HG02571 (cell line): ENCODE results near the gene LDLRAD4.

Source experiments
- ATAC-seq: cut with Tn5 transposase; IDR thresholded peaks from one replicate; pipeline ENCODE4 v1.9.1; 2021; ENCODE audit warnings: mild to moderate bottlenecking, moderate library complexity; ENCODE audit not compliant: unreplicated experiment

LDLRAD4 gene

DNA sequence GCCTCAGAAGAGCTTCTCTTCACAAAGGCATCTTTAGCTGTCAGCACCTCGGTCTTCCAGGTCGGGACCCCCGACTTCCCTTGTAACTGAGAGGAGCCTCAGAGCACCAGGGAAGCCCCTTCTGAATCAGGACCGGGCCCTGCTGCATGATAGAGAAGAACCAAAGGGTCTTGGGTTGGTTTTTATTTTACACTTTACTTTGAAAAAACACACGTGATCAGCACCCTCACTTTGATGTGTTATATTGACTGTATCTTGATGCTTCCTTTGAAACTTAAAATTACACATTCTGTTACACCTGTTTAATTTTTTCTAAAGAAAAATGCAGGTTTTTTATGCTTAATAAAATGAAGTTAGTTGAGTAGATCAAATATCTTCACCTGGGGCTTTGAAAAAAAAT is 305.5 kb downstream of the LDLRAD4 start:
- ATAC-seq, result no peak

DNA sequence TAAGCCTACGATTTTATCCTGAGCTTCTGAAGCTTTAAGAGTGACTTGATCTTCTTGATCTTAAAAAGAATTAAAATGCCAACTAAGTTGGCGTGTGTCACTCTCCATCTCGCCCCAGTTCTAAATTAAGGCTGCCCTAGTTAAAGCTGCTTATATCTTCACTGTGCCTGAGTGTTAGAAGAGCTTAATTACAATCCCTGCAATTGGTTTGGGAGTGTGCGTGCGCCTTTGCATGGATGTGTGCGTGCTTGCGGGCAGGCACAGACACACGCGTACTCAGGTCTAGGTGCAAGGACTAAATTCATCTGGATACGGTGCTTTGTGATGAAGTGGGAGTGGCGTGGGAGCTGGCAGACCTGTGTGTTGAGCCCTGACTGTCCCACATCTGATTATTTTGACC is 306.3 kb downstream of the LDLRAD4 start:
- ATAC-seq, result no peak

GRCh38 chr18:13525381-13526029 is 306.9 kb downstream of the LDLRAD4 start:
- no peak for ATAC-seq

DNA sequence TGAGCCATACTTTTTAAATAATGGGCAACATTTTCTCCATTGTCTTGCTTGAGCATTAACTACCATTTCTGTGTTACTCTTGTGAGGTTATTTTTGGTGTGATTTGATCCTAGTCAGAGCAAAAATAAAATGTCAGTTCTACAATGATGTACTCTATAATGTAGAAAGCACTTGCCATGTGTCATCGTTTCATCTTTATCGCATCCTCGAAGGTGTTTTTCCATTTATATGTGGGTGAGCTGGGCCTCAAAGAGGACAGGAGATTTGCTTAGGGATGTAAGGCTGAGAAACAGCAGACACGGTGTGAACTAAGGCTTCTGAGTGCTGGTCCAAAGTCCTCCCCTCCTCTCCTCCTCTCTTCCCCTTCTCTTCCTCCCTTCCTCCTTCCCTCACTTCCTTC is 308.0 kb downstream of the LDLRAD4 start:
- no peak for ATAC-seq

- ATAC-seq, result no peak
Observed at GRCh38 chr18:13527256-13527655, 308.7 kb downstream of the LDLRAD4 start.

DNA sequence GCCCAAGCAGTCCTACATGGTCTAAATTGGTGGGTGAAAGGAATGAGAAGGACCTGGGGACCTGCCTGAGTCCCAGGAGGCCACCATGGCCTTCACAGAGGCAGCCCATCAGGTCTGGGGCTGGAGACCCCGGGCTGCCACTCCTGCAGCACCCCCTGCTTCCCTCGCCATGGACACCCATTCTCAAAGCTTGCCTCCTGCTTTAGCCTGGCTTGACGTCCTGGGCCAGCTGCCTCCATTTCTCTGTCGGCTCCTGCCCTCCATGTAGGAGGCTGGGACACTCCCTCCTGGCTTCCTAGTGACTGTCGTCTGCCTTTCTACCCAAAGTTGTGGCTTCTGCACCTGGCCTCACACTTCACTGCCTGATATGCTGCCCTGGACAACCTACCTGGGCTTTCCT is 309.2 kb downstream of the LDLRAD4 start:
- no peak for ATAC-seq

DNA sequence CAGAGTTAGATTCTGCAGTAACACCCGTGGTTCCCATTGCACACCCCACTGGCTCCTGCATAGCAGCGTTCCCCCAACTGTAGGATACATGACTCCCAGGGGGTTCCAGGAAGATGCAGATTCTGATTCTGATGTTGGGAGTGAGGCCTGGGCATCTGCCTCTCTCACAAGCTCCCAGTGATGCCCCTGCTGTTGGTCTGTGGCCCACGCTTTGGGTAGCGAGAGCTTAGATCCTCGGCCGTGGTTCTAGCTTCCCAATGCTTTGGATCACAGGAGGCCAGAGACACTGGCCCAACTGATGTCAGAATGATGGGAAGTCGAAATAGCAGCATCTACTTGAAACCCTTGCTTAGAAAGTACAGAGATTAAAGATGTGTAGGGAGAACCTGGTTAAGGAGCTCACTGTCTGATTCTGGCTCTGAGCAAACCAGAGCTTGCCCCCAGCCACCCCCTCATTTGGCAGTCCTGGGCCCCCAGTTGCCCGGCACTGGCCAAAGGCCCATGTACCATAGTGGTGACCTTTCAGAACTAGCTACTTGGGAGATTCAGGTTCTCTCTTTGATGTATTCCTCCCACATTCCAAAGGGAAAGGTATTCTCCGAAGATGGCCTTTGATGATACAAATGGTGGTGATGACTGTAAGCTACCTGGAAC is 310.3 kb downstream of the LDLRAD4 start:
- ATAC-seq, result no peak

GRCh38 chr18:13530033-13530878 is 311.7 kb downstream of the LDLRAD4 start:
- ATAC-seq, result no peak

DNA sequence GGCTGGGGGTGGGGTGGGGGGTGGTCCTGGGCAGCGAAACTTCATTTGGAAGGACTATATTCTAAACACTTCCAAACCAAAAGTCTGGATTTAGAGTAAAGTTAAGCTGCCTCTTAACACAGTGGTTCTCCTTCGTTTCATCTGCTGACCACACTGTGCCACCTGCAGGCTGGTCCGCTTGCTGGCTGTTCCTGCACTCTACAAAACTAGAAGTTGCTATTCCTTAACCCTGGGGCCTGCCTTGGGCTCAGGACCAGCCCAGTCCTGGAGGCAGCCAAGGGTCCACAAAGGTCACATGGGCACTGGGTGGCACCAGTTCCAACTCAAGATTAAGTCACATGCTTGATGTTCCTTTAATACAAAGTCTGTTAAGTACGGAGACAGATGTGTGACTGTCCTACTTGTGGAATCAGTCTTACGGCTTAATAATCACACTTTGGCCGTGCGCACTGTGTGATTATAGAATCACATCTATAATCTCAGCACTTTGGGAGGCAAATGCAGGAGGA is 312.4 kb downstream of the LDLRAD4 start:
- no peak for ATAC-seq

GRCh38 chr18:13531681-13532325 is 313.2 kb downstream of the LDLRAD4 start:
- no peak for ATAC-seq

GRCh38 chr18:13532406-13533075 is 314.0 kb downstream of the LDLRAD4 start:
- ATAC-seq, result no peak

DNA sequence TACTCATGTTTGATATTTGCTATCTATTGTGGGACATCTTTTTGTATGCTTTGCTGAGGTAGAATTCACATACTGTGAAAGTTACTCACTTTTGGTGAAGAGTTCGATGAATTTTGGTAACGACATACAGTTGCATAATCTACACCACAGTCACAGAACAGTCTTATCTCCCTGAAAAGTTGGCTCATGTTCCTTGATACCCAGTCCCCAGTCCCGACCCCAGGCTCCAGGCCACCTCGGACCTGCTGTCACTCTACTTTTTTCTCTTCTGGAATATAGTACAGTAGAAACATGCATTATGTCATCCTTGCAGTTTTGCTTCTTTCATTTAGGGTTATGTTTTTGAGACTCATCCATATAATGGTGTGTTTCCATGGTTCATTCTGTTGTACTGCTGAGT is 316.1 kb downstream of the LDLRAD4 start:
- ATAC-seq, result no peak

DNA sequence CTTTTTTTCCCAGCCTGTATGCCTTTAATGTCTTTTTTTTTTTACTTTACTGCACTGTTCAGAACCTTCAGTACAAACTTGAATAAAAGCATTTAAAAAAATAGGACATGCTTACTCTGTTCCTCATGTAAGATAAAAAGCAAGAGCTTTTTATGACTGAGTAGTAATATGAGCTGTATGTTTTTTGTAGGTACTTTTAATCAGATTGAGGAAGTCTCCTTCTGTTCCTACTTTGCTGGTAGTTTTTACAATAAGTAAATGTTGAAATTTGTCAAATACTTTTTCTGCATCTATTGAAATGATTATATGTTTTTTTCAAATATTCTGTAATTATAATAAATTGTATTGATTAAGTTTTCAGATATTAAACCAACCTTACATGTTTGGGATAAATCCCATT is 318.0 kb downstream of the LDLRAD4 start:
- no peak for ATAC-seq

GRCh38 chr18:13537022-13537780 is 318.6 kb downstream of the LDLRAD4 start:
- ATAC-seq, result no peak

DNA sequence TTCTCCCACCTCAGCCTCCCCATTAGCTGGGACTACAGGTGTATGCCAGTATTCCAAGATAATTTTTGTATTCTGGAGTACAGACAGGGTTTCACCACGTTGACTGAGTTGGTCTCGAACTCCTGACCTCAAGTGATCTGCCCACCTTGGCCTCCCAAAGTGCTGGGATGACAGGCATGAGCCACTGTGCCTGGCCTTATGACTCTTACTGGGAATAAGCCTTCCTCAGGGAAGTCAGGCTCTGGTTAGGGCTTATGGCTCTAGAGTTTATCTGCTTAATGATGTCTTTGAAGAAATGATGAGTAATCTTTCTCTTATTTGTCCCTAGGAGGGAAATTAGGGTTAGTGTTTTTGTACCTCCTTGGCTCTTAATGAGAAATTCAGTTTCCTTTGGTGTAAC is 320.1 kb downstream of the LDLRAD4 start:
- no peak for ATAC-seq

DNA sequence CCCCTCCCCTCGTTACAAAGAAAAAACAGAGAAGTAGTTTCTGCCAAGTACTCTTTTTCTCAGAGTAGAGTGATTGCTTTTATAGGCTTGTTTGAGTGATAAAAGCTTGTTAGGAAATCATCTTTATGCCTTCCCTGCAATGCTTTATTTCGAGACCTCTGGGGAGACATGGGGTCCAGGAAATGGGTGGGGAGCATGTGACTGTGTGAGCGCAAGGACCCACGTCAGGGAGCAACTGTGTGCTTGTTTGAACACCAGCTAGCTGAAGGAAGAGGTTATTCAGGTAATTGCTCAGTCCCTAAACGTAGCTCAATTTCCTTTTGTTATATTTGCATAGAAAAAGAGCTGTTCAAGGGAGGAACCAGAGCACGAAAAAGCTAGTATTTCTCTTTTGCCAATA is 320.5 kb downstream of the LDLRAD4 start:
- ATAC-seq, result no peak

DNA sequence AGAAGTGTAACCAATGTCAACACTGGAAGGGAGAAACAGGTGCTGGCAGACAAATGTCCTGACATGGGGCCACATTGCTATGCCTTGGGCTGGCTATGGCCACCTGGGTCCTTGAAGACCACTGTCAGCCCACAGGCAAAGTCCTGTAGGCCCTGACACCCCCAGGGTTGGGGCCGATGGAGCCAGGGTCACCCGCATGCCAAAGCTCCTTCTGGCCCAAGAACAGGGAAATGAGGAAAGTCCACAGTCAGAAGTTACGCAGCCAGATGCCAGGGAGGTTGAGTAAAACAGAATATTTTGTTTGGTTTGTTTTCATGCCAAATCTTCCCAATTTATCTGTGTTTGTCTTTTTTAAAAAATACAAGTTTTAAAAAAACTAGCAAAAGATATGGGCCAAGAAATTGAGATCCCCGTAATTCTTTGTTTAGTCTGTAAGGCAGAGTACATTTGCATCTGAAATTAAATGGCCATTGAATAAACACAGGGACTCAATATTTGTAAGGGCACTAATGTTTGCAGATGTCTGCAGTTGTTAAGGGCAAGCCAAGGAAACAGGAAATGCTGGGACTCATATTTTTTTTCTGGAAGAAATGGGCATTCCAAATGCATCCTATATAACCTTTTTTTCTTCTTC is 321.4 kb downstream of the LDLRAD4 start:
- ATAC-seq, result no peak

- ATAC-seq, result no peak
Observed at GRCh38 chr18:13540477-13541182, 322.1 kb downstream of the LDLRAD4 start.
